NCI-H446 treated with DMSO at 0.1 percent for 48 hours (cell line): Measurements from ENCODE around the gene PPL.
"Not testable (repeated sequence)": the region's sequence is repeated elsewhere in the genome, so short reads cannot be mapped to it uniquely, and the experiment has no call there.

Source experiments
- DNase-seq: peaks from one replicate; lab custom pipeline; 2025; lab: John Stamatoyannopoulos, UW

The PPL gene

DNA sequence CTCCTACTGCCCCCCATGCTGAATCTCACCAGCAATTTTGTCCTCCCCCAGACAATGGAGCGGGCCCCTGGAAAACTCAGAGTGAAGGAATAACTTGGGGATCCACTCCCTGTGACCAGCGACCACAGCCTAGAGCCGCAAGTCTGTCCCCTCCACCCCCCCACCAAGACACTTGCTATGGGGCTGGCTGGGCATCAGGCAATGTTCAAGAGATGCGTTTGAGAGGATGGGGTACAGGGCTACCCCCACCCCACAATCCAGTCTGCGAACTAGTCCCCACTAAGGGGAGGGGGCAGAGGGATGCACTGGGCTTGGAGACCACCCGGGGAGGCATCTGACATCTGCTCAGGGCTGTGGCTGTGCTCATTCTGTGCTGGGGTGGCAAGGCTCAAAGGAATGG, 2.4 kb downstream of the PPL start:
- DNase-seq, result no peak

DNA sequence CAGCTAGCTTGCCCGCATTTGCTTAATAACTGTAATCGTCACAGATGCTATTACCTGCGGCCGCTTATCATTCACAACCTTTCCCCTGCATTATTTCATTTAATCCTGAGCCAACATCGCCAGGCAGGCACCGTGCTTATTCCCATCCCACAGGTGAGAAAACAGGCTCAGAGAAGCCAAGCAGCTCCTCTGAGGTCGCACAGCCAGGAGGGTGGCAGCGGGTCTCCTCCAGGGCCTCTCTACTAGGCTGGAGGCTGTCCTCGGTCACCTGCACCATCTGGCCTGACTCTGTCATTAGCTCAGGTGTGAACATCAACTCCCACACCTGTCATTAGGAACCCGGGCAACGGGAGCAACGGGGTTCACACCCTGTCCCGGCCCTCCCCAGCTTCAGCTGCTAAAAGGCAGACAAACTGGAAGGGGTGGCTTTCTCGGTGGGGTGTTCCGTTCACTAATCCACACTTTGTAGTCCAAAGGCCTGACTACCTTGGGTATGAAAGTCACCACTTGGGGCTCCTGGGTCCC, 3.0 kb downstream of the PPL start:
- no peak for DNase-seq

DNA sequence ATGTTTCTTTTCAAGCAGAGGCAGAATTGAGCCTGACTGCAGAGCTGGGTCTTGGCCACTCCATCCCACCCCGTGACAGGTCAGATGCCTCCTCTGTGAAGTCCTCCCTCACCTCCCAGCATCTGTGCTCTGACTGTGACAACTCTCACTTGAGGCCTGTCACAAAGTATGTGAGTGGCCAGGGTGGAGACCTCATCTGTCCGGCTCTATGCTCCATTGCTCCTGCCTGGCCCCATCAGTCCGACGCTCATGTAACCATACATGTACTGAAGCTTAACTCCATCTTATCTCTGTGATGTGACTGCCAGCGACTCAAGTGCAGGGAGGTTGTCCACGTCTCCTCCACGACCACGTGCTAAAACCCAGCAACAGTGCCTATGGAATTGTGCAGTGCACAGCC, 3.5 kb downstream of the PPL start:
- DNase-seq, result no peak

DNA sequence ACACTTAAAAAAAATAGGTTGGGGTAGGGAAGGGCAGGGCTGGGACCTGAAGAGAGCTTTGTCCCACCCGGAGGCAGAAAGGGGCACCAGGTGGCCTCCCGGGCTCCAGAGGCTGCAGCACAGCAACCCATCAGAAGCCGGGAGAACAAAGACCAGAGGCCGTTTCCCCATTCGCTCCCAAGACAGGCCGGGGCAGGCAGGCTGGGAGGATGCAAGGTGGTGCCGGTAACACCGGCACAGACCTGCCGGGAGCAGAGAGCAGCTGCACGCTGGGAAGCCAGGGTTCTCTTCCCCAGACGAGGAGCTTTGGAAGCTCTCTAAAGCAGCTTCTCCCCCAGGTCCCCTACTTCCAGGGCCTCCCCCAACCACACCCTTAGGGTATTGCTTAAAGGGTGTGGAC, 5.6 kb downstream of the PPL start:
- no peak for DNase-seq

DNA sequence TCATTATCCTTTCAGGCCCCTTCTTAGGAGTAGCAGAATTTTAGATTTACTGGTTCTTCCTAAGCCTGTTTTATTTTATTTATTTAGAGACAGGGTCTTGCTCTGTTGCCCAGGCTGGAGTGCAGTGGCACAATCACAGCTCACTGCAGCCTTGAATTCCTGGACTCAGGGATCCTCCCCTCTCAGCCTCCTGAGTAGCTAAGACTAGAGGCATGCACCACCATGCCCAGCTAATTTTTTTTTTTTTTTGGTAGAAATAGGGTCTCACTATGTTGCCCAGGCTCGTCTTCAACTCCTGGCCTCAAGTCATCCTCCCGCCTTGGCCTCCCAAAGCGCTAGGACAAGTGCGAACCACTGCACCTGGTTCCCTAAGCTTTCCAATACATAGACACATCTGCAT, 7.3 kb downstream of the PPL start:
- not testable (repeated sequence) for DNase-seq

DNA sequence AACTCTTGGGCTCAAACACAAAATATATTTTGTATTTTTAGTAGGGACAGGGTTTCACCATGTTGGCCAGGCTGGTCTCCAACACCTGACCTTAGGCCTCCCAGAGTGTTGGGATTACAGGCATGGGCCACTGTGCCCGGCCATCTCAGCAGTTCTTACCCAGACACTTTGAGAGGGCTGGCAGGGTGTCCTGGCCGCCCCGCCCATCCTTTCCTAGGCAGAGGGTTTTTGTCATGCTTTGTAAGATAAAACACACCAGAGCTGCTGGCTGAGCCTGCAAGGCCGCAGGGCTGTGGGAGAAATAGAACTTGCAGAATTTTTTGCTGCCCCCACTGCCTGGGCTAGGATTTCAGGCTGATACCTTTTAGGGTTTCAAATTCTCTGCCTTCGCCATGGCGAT, 8.7 kb downstream of the PPL start:
- DNase-seq, result no peak

DNA sequence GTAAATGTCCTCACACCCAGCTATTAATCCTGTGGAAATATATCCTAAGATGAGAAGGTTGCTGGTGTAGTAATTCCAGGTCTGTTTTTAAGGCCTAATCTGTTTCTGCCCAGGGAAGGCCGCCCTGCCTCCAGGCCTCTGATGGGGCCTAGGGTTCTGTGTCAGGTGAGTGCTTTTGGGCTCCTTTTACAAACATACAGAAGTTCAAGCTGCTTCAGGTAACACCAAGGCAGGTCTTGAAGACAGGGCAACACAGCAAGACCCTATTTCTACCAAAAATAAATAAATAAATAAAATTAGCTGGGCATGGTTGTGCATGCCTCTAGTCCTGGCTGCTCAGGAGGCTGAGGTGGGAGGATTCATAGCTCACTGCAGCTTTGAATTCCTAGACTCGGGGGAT, 9.3 kb downstream of the PPL start:
- DNase-seq, result no peak

DNA sequence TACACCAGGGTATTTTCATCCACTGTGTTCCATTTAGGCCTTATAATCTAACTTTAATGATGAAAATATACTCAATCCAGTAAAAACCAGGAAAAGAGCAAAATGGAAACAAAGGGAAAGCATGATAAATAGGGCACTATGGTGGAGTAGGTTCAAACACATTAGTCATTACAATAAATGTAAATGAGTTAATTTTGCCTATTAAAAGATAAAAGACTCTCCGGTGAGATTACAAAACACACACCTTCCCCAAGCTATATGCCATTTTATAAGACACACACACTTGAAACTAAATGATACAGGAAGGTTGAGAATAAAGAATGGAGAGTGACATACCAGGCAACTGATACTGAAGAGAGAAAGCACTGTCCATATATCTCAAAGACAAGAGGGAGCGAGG, 10.0 kb downstream of the PPL start:
- no peak for DNase-seq

DNA sequence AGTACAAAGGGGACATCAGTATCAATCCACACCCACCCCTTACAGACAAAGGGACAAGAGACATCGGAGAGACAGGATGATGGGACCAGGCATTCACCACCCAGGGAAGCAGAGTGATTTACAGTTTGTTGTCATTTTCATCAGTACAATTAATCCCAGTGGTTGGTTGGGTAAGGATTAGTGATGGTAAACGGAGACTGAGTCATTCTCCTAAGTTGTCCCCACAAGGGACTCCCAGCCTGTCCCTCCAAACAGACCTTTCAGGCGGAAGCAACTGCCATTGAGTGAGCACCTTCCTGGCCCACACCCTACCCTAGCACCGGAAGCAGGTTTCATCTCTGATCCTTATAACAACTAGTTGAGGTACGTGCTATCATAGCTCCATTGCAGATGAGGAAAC, 11.2 kb downstream of the PPL start:
- no peak for DNase-seq

DNA sequence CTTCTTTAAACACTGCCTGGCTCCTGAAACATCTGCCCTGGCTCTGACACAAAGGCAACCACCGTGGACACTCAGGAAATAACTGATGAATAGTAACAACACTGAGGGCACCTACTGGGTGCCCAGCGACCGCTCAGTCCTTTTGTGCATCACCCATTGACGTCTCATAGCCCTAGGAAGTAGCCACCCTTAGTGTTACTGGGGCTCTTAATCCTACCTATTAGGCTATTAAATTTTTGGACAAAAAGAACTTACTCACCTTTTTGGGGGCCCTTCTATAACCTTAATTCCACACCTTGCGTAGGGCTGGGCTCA, 11.7 kb downstream of the PPL start:
- DNase-seq, result no peak

DNA sequence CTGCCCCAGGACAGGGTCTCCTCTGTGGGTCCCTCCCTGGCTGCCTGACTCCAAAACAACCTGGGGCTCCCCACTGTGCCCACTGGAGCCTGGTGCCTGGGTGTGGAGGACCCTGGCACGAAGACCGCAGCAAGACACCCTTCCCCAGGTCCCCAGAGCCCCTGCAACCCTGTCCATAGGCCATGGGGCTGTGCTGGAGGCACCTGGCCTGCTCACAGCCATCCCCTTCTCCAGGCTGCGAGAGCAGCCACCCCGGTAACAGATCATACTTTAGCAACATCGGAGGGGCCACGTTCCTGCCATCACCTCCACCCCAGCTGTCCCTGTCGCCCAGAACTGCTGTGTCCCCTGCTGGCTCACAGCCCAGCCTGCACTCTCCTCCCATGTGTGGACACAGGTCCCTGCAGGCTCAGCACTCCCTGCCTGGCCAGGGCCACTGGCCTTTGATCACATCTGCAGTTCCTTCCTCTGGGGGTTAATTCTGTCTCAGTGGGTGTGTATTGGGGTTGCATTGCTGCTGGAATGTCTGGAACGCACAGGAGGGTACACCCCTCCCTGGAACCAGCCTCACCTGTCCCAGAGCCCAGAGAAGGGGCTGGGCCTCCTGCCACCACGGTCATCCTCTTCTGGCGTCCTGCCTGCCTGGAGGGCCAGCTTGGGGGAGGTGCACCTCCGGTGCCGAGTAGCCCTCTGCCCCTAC, 12.2 kb downstream of the PPL start:
- no peak for DNase-seq

DNA sequence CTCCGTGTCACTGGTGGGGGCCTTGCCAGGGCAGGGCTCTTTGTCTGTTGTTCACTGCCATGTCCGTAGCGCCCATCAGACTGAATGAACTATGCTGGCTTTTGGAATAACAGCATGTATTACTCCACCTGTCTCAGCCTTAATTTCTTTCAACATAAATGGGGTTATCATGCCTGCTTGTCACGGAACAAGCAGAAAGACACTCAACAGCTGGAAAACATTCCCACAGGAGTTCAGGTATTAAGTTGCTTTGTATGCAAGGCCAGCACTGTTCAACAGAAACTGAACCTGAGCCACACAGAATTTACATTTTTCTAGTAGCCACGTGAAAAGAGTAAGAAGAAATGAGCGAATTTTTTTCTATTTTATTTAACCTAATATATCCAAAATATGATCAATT, 13.1 kb downstream of the PPL start:
- no peak for DNase-seq

DNA sequence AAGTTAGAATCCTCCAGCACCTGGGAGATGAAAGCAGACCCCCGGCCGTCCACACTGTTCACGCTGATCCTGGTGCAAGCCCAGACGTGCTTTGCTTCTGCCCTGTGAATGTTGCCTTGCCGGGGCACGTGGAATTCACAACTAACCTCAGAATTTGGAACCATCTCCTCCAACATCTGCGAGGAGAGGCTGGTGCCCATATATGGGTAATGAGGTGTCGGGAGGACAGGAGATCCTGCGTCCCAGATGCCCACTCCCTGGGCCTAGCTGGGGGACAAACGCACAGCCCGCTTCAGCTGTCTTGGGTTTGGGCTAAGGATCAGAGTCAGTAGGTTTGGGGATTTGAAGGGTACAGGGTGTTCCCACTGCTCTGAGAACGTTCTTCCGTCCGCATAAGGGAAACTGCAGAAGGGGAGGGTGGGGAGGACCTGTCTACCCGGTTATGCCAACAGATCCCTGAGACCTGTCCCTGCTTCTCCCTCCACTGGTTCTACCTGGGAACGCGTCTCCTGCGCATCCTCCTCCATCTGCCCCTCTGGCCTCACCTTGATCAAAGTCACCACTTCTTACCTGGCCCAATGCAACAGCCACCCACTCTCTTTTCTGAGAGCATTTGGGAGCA, 14.1 kb downstream of the PPL start:
- no peak for DNase-seq

DNA sequence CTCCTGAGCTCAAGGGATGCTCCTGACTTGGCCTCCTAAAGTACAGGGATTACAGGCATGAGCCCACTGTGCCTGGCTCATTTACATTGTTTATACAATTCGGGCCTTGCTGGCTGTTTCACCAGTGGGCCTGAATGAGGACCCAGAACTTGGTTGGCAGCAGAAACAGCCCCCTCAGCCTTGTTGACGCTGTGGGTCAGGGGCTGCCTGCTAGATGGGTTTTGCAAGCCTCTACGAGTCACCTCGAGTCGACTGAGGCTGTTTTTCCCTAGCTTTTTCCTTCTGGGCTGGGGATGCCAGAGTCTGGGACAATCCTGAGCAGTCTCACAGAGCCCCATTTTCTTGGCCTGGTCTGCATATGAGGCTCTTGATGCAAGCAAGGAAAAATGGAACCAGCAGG, 16.1 kb downstream of the PPL start:
- no peak for DNase-seq

DNA sequence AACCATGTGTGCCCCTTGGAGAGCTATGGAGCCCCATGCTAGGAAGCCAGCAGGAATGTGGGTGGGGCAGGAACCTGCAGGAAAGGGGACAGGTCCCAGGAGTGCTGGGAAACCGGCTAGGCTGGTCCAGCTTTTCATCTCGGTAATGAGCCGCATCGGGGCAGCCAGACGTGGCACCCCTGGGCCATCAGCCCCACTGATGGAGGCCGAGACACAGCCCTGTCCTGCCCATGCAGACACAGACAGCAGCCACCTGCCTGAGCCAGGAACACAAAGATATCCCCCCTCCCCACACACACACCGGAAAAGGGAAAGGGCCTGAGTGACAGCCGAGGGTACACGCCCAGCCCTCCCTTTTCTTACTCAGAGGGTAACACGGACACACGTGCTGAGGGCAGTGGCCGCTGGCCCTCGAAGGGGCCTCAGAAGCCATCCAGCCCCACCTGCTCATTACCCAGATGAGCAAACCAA, 18.1 kb downstream of the PPL start:
- no peak for DNase-seq

DNA sequence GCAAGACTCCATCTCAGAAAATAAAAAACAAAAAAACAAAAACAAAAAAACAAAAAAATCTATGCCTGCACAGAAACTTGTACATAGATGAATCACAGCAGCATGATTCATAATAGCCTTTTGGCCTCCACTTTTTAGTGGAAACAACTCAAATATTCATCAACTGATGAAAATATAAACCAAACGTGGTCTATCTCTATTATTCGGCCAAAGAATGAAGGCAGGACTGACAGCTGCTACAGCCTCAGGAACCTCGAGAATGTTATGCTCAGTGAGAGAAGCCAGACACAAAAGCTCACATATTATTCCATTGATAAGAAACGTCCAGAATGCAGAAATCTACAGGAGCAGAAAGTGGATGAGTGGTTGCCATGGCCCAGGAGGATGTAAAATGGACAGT, 19.8 kb downstream of the PPL start:
- no peak for DNase-seq

DNA sequence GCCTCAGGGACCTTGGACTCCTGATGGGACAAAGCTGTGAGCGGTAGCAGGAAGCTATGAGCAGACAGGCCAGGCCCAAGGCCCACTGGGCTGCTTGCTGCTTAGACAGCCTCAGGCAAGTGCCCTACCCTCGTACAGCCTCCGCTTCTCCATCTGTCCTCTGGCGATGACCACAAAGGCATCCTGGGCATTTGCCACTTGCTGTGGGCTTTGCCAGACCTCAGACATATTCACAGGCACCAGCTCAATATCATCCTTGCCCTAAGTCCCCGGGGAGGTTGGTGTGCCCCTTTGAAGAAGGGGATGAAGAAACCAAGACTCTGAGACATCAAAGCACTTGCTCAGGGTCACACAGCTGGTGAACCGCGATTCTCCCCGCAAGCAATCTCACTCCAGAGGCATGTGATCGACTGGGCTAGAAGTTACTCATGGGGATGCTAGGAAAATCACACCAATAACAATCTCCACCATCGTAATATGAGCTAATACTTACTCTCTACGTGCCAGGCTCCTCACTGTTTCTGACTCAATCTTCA, 21.7 kb downstream of the PPL start:
- DNase-seq, result no peak

DNA sequence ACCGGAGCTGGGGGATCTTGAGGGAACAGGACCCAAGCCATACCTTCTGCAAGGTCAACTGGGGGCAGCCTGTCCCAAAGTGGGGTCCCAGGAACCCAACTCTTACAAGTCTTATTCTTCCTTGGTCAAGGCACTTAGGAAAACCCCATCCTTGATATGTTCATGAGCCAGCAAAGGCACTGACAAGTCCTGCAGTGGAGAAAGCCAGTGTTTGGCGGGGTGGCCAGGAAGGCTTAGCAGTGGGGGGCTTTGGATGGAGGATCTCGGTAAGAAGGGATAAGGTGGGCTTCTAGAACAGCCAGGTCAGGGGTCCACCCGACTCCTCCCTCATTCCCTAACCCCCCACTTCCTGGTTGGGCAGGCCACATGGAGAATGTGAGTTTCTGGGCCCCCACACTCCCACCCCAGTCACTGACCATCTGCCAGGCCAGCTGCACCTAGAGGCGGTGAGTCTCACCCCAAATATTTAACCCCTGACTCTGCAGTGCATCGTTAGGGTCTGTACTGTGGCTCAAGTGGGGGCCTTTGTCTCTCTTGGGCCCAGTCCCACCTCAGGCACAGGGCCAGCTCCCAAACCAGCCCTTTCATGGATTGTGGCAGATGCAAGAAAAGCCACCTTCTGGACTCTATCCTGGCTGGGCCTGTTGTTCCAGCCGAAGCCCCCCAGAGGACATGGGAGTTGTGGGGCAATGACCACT, 22.3 kb downstream of the PPL start:
- no peak for DNase-seq

DNA sequence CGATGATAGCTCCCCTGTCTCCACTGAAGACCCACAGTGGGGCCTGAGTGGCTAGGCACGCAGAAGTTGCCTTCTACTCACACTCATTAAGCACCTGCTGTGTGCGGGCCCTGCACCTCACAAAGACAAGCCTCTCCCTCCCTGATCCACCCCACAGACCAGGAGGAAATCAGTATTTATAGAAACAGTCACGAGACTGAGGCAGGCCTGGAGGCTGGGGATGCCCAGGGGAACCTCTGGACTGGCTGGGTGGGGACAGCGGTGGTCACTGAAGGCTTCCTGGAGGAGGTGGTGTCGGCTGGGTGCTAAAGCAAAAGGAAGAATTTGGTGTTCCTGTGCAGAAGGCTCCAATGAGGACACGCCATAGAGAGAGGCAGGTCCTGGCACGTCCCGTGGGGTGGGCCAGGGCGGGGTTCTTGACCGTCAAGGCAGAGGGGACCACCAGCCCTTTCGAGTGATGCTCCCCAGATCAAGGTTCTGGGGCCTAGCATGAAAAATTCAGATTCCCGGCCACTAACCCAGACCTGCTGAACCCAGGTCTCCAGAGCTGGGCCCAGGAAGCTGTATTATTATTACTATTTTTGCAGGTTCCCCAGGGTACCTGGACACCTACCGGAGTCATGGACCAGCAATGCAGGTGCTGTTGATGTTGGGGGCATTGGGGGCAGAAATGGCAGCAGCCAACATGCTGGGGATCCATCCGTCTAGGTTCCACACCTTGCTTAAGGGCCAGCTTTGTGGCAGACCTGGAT, 23.0 kb downstream of the PPL start:
- no peak for DNase-seq

DNA sequence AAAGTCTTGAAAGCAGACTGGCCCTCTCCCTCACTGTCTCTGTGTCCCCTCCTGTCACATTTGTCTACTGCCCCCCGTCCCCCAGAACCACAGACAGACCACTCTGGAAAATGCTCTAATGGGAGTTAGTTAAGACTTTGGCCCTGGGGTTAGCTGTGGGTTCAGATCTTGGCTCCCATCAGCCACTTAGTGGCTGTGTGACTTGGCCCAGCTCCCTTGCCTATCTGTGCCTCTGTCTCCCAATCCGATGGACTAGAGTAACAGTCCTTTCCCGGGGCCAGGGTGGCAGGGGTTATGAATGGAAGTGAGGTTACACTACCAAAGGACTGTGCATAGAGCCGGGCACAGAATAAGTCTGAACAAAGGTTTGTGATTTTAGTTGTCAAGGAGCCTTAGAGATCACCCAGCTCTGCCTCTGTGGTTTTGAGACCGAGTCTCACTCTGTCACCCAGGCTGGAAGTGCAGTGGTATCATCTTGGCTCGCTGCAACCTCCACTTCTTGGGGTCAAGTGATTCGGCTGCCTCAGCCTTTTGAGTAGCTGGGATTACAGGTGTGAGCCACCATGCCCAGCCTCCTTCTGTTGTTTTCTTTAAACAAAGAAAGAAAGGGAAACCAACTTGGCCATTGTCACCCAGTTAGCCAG, 23.7 kb downstream of the PPL start:
- DNase-seq, result no peak

DNA sequence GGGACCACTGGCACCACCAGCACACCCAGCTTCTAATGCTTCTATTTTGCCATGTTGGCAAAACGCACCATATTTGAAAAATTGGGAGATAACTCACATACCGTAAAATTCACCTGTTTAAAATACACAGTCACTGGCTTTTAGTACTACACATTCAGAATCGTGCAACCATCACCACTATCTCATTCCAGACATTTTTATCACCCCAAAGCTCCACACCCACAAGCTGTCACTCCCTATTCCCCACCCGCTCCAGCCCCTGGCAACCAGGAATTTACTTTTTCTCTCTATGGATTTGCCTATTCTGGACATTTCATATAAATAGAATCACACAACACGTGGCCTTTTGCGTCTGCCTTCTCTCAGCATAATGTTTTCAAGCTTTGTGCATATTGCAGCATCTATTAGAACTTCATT, 25.0 kb downstream of the PPL start:
- no peak for DNase-seq

DNA sequence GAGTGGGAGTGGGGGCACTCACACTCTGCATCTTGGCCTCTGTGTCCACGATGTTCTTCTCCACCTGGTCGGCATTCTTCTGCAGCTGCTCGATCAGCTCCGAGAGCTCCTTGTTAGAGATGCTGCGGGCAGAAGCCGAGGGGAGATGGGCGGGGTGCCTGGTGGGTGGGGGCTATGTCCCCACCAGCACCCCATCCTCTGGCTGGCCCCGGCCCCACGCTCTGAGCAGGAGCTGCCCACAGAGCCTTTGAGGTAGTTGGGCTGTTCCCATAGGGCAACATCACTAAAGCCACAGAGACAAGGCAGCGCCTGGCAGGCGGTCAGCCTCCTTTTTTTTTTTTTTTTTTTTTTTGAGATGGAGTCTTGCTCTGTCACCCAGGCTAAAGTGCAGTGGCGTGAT, 26.1 kb downstream of the PPL start:
- DNase-seq, result no peak
